Activated T-helper 1 cell treated with anti-CD3 and anti-CD28 coated beads, Interleukin-2, amount 50 U/mL, for 16 hours (primary cell): Measurements from ENCODE around the gene TBC1D1.
A peak's percentile ranks its signal among the peaks of the same experiment; 100 is the strongest.

Experiments
- DNase-seq, 2 donors: peaks; one replicate each; pipeline ENCODE4 v3.0.0-alpha.2; 2020; ENCODE audit warnings: low read depth in 1 of 2, low spot score in 1 of 2

Gene TBC1D1

DNA sequence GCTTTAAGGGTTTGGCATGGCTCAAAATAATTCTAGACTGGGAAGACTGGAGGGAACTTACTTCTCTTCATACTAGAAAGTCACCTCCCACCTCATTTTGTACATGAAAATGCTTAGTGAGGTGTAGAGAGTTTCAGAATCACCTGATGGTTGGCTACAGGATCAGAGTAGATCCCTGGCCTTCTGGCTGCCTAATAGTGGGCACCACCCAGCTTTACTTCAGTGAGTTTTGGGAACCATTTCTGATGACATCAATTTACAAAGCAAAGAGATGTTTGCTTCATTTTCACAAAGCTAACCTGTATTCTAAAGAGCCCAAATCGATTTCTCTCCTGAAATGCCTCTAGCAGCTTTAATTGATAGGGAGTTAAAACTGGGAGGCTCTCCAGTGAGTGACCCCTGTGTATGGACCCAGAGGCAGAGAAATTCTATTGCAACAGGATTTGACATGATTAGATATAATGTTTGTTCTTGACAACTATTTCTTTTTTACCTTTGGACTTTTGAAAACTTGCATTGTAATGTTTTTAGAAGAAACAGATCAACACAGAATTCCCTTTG is 249.8 kb downstream of the TBC1D1 start:
- no peak for DNase-seq

DNA sequence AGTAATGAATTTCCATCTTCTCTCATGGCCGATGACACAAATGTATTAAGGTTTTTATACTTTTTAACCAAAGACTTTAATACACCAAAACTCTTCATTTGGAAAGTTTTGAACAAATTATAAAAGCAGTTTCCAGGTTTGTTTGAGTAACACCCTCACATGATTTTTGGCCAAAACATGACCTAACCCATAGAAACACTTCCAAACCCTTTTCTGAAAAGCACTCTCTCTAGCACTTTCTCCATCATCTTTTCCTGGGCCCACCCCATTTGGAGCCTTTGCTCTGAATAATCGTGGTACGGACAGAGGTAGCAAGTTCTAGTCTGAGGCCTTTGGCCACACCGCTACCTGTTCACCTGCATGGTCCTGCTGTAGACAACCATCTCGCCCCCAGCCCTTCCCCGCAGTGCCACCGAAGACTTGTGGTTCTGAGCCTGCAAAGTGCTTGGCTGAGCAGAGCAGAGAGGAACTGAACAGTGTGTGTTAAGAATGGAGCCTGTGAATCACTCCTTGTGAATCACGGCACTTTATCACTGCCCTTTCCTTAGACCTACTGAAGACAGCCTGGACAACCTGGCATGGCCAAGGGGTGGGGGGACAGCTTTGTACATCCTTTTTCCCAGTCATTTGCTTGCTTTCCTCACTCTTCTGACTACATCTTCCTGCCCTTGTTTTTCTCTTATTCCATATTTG is 251.1 kb downstream of the TBC1D1 start:
- DNase-seq: no peak

DNA sequence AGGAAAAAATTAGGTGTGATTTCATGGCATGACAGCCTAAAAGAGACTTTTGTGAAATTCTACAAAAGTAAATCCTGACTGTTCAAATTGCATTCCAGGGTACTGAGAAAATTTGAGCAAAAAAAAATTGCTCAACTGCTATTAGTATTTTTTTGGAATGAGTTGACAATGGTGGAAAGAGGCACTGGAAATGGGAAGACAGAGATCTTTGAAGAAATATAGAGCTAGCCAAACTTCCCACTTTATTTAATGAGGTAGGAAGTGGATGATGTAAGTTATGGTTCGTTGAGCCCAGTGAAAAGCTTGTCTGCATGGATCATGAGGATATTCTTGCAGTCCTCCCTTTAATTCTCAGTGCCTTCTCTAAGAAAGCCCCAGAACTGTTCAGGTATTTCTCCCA is 253.1 kb downstream of the TBC1D1 start:
- no peak for DNase-seq

DNA sequence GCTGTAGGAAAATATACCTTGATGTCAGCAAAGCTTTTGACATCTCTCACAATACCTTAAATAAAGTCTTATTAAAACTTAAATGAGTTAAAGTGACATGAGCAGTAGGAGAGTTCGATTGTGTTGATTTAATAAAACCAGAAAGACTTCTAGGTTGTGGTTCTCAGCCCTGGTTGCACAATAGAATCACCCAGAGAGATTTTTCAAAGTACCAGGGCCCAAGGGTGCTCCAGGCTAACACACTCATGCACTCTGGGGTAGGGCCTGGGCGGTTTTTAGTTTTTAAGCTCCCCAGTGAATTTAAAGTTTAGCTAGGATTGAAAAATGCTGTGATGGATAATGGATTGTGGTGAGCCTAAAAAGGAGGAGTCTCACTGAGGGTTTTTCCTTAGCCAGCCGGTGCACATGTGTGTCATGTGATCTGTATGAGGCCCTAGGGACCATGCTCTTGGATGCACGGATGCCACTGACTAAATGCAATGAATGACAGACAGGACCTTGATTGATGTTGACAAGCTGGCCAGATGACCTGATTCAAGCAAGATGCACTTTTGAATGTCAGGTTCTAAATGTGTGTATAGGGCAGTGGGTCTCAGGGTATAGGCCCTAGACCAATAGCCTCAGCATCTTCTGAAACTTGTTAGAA is 254.3 kb downstream of the TBC1D1 start:
- DNase-seq: no peak

DNA sequence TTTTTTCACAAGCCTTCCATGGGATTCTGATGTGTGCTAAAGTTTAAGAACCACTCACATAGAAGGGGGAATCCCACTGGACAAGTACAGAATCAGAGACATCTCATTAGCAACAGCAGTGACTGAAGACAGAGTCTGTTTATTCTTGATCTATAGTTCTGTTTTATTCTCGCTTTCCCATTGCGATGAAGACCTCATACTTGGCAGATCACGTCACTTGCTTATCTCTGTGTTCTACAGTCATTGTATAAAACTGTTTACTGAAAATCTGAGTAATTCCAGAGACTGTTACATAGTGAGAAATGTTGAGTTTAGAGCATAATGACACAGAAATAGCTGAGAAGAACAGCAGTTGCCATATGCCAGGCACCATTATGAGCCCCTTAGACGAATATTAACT is 254.9 kb downstream of the TBC1D1 start:
- DNase-seq: no peak

DNA sequence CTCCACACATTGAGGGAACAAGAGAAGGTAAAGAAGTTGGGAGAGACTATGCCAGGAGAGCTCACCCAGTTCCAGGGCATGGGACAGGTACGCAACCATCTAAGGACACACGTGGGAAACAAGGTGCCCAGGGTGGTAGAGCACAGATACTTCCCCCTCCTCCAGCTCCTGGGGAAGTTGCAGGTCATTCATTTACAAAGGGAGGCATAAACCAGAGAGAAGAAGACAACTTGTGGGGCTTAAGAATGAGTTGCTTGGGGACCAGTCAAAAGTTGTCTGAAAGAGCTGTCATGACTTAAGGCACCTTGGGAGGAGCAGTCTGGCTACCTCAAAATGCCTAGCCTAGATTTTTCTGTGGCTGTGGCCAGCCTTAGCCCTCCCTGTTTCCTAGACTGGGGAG is 255.5 kb downstream of the TBC1D1 start:
- DNase-seq: no peak

DNA sequence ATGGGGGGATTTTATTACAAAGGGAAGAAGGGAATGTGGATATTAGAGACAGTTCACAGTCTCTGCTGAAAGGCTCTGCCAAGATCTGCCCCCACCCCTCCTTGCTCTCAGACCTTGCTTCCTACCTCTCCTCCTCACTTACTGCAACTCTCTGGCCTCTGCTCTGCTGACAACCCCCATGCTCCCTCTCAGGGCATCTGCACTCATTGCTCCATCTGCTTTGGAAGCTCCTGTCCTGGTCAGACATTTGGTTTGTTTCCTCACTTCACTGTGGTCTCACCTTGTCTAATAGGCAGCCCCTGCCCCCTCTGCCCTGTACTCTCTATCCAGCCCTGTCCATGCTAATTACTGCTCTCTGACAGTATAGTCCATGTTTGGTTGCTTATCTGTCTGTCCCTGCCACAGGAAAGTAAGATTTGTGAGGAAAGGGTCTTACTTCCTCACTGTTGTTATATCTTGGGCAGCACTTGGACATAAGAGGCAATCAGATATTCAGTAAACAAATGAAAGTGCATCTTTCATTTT is 258.6 kb downstream of the TBC1D1 start:
- no peak for DNase-seq

DNA sequence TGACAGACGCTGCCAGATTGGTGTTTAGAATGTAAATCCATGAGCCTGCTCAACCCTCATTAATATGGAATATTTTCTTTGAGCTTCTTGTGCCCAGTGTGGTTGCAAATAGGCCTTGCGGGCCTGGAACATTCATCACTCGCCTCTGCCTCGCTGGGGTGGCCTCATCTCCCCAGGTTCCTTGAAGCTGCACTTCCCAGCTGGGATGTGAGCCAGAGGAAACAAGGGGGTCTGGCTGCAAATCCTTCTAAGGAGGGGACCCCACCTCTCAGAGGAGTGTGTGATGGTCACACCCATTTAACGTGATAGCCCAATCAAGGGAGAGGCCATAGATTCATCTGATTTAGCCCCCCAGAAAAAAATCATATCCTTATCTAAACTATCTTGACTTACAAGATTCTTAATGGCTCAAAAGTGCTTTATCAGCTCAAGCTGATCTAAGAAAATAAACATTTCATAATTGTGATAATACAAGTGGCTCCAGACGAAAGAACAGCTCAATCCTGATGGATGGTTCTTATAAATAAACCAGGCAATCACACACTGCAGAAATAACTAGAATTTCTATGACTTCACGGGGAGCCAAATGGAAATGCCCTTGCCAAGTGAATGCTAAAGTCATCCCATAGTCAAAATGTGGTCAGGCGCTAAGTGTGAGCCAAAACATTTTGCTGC is 259.2 kb downstream of the TBC1D1 start:
- DNase-seq: no peak

DNA sequence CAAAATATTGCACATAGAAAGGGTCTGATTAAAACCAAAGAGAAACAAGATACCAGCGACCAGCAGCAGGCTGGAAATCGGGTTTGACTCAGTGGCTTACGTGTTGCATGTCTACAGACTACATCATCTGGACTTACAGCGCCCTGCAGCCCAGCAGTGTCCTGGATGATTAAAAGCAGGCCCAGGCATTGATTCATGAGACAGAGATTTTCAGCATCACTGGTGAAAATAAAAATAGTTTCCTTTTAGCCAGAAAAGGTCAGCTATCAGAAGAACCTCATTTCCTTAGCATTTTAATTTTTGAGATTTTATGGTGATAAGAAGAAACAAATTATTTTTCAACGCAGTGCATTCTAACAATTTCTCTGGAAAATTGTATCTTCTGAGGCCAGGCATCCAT is 259.9 kb downstream of the TBC1D1 start:
- DNase-seq: no peak

DNA sequence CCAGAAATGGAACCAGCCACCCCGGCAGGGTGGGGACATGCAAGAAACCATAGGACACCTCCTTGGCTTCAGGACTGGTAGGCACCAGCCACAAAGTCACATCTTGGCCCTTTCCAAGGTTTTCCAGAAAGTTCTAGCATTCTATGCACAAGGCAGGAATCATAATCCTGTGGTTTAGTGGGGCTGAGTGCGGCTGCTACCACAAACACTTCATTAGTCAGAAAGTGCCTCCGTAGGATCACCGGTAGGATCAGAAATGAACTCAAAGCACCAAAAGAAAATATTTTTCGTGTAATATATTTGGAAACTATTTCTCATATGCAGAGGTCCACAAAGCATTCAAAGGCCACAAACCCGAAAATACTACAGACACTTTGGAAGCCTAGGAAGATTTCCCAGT is 261.0 kb downstream of the TBC1D1 start:
- no peak for DNase-seq

DNA sequence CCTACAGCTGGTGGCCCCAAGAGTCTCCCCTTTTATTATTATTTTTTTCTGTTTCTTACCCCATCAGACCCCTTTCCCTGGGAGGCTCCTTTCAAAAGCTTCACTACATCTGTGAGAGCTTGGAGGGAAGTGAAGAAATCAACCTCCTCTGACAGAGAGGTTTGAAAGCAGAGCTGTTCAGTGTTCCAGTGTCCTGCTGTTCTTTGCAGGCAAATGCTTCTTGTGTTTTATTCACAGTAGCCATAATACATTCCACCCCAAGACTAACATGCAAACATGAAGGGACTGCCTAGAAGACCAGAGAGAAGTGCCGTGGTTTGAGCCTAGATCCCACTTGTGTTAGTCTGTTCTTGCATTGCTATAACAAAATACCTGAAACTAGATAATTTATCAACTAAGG is 261.4 kb downstream of the TBC1D1 start:
- no peak for DNase-seq

DNA sequence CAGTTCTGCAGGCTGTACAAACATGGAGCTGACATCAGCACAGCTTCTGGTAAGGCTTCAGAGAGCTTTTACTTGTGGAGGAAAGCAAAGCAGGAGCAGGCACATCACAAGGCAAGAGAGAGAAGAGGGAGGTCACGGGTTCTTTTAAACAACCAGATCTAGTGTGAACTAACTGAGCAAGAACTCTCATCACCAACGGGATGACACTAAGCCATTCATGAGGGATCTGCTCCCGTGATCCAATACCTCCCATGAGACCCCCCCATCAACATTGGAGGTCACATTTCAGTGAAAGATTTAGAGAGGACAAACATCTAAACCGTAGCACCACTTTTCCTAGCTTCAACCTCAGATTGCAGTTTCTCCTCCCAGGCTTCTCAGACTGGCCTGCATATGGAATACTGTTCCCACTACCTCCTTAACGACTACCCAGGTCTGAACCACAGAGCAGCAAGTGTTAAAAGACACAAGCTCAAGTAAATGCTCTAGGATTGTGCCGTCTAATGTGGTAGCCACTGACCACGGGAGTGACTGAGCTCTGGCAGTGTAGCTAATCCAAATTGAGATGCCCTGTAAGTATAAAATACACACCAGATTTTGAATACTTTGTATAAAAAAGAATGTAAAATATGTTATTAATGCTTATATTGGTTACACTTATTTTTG is 262.0 kb downstream of the TBC1D1 start:
- no peak for DNase-seq

DNA sequence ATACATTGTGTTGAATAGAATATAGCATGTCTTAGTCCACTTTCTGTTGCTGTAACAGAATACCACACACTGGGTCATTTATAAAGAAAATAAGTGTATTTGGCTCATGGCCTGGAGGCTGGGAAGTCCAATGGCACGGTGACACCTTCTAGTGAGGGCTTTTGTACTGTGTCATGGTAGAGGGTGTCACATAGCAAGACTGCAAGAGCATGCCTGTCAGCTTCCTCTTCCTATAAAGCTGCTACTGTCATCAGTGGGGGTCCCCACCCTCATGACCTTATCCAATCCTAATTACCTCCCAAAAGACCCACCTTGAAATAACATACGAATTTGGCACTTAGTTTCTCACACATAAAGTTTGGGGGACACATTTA is 262.5 kb downstream of the TBC1D1 start:
- DNase-seq: no peak

DNA sequence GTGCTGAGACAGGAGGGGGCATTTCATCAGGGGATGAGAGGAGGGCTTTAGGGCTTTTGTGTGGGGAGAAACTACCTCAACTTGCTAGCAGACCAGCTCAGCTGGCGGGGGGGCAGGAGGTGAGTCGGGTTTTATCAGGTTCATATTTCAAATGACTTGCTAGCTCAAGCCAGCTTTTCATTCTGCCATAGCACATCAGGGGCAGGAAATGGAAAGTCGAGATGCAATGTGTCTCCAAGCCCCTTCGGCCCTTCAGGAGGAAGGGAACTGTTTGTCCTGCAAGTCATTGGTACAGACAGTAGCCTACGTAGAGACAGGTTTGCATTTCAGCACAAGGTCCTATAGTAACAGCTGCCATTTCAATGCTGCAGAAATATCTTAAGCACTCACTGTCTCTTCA is 263.4 kb downstream of the TBC1D1 start:
- DNase-seq: no peak

DNA sequence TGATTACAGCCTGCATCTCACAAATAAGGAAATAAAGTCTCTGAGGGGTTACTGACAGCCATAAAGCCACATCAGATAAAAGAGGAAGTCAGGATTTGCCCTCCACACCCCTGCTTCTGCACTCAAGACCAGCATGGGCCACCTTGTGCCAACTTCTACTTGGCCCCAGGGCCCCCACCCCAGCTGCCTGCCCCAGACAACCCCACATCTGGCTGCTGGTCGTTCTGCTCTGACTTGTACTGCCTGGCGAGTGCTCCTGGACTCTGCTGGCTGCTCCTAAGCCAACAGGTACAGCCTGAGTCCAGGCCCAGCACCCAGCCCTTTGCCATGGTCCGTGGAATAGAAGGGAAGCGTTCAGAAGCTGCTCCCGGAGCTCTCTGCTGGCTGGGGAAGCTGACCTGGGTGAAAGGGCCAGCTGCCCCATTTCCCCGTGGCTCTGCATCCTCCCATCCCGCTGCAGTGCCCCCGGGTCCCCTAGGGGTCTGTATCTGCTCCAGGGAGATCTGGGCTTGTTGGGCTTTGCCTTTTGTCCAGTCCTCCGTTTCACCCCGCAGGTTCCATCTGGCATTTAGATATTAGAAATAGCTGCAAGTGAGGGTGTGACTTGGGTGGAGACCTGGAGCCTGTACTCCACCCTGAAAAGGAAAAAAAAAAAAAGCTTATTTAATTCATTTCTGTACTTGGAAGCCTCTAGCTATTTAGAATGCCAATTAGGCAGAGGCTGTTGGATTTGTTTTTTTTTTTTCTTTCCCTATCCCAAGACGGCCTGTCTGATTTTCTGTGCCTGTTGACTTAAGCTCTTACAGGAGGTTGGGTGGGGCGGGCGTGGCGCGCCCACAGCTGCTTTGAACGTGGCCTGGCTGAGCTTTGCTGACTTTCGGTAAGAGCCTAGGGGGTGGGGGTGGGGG is 264.1 kb downstream of the TBC1D1 start:
- DNase-seq: no peak

DNA sequence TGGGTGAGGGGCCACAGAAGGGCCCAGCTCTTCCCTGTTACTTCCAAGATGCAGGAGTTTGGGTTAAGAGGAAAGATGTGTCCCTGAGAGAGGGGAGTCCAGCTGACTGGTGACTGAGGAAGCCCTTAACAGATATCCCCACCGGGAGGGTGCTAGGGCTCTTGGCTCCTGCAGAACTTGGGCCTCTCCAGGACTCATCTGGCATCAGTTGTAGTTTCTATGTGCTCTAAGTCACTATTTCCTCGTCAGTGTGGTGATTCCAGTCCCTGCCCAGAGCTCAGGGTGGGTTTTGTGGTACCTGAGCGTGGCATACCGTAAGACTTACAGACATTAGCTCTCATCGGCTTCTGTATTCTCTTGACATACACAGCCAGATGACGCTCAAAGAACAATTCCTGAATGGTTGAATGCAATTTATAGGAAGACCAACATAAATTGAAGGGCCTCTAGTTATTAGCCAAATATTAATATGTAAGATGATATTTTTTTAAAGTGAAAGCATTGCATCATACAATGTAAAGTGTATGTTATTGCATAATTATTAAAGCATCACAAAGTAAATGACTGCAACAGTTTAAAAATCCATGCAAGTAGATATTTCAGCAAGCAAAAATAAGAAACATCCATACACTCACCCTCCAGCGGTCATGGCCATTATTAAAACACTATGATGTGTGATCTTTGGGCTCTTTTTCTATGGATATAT is 264.9 kb downstream of the TBC1D1 start:
- DNase-seq: no peak

DNA sequence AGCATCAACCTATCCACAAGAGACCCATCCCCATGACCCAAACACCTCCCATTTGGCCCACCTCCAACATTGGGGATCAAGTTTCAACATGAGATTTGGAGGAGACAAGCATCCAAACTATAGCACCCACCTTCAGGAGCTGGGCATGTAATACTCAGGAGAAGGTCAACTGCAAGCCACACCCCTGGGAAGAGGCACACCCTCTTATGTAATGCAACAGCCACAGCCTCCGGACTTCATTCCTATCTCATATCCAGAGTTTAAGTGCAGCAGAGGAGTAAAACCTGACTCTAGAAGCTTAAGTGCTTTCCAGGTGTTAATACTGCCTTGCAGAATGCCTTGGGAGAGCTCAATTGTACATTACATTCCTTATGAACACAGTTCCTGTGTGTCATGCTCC is 266.7 kb downstream of the TBC1D1 start:
- DNase-seq: no peak

DNA sequence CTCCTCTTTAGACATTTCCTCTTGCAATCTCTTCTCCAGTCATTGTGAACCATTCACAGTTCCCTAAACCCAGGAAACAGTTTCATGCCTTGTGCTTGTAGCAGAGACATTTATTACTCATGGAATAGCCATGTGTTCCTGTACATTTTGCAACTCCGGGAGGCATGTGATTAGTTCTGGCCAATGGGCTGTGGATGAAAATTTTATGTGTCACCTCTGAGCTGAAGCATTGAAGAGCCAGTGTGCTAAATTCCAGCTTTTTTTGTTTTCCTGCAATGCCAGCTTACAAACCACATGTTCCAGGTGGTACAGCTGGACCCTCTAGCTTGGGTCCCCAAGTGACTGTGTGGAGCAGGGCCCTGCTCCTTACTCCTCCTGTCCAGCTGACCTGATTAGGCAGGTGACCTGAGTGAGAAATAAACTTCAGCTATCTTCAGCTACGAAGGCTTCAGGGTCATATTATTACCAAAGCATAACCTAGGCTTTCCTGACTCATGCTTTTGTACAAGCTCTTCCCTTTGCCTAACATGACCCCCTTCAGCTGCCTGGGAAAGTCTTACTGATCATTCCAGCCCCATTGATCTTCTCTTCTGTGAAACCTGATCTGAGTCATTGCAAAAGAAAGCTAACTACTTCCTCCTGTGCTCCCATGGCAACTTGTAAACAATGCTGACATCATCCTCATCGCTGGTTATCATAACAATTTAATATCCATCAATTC is 269.8 kb downstream of the TBC1D1 start:
- peak in 1 of 2 donors; percentile 33 for DNase-seq
